Activated CD4-positive, alpha-beta T cell treated with anti-CD3 and anti-CD28 coated beads for 1 hour (primary cell): ENCODE results near the gene ZNF474.

Experiments
- DNase-seq: peaks from one replicate; pipeline ENCODE4 v3.0.0-alpha.2; 2020

ZNF474 gene

GRCh38 chr5:122183098-122183787, 53.9 kb downstream of the ZNF474 start:
- no peak for DNase-seq

GRCh38 chr5:122183788-122184170, 54.4 kb downstream of the ZNF474 start:
- DNase-seq = no peak

- DNase-seq = no peak
Measured at GRCh38 chr5:122184676-122185255, 55.4 kb downstream of the ZNF474 start.

- no peak for DNase-seq
Measured at GRCh38 chr5:122187426-122187825, 58.1 kb downstream of the ZNF474 start.

- no peak for DNase-seq
Measured at GRCh38 chr5:122190156-122190555, 60.8 kb downstream of the ZNF474 start.

GRCh38 chr5:122192497-122193496, 63.5 kb downstream of the ZNF474 start:
- no peak for DNase-seq

GRCh38 chr5:122195802-122196394, 66.6 kb downstream of the ZNF474 start:
- DNase-seq = no peak

- no peak for DNase-seq
Measured at GRCh38 chr5:122199146-122199545, 69.8 kb downstream of the ZNF474 start.

GRCh38 chr5:122200450-122200849, 71.1 kb downstream of the ZNF474 start:
- DNase-seq = no peak

- no peak for DNase-seq
Measured at GRCh38 chr5:122200865-122201264, 71.5 kb downstream of the ZNF474 start.

GRCh38 chr5:122201365-122201764, 72.0 kb downstream of the ZNF474 start:
- no peak for DNase-seq

GRCh38 chr5:122202952-122203351, 73.6 kb downstream of the ZNF474 start:
- DNase-seq = no peak
